Spleen (tissue), 7 donors: ENCODE data around the gene RAB12.

Source experiments
- POLR2A ChIP-seq, 3 donors: fragments of 450-650 bp; IDR thresholded peaks; one replicate each; pipeline ENCODE4 v1.5.1; 2017; ENCODE audit warnings: antibody characterized with exemption in 3 of 3, mild to moderate bottlenecking in 1 of 3
- TF ChIP-seq, protein P1 (sequence below), 11 experiments: fragments of 200-600 bp in 7 of 11; fragments of 450-650 bp in 4 of 11; sonication (generic) in 4 of 11; IDR thresholded peaks in 8 of 11; conservative IDR thresholded peaks in 3 of 11; 1 replicate in 7 of 11; 2 replicates in 4 of 11; pipeline versions ENCODE4 v1.4.0 to v1.8.0; 2016 to 2021; ENCODE audit warnings: antibody characterized with exemption in 11 of 11, inconsistent platforms in 4 of 11, mild to moderate bottlenecking in 1 of 11
- donor health status: DM: no; HTN: no; CAD: no; lungs with moderate emphysema.
- donor health status: DM: no; HTN: no; CAD: no.
- donor health status: DM: no; HTN: no; CAD: no.

DNA sequence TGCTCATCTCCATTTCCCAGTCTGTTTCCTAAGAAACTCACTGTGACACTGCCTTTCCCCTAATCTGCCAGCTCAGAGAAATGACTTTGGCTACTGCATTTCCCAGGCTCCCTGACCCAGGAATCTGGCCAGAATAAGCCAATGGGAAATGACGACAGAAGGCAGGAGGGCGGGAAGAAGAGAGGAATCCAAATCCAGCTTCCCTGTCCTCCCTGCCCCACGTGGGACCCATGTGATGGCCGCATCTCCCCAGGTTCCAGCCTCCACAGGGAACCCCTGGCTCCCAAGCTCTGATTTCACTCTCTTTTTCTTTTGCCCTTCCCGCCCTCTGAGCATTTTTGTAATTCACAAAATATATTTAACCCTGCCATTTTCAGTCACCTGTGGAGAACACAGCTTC, 37.8 kb upstream of the RAB12 start:
- TF ChIP-seq, protein P1, sequence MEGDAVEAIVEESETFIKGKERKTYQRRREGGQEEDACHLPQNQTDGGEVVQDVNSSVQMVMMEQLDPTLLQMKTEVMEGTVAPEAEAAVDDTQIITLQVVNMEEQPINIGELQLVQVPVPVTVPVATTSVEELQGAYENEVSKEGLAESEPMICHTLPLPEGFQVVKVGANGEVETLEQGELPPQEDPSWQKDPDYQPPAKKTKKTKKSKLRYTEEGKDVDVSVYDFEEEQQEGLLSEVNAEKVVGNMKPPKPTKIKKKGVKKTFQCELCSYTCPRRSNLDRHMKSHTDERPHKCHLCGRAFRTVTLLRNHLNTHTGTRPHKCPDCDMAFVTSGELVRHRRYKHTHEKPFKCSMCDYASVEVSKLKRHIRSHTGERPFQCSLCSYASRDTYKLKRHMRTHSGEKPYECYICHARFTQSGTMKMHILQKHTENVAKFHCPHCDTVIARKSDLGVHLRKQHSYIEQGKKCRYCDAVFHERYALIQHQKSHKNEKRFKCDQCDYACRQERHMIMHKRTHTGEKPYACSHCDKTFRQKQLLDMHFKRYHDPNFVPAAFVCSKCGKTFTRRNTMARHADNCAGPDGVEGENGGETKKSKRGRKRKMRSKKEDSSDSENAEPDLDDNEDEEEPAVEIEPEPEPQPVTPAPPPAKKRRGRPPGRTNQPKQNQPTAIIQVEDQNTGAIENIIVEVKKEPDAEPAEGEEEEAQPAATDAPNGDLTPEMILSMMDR (IDR thresholded peaks at IDR 0.05 in 8 of 11, conservative IDR thresholded peaks at IDR 0.05 in 3 of 11): no peak
- no peak for TF ChIP-seq POLR2A (IDR thresholded peaks at IDR 0.05)
